SK-N-MC (cell line): ENCODE measurements around the gene DTYMK.

ENCODE experiments used
- DNase-seq: peaks from one replicate; pipeline ENCODE4 v3.0.0-alpha.2; 2011; ENCODE audit warnings: low read depth, low spot score
- H3K27ac ChIP-seq: fragments of 200-600 bp; sonication (generic); 2 replicates; pipeline ENCODE4 v1.5.1; 2016; ENCODE audit warnings: mixed run types
- H3K36me3 ChIP-seq: fragments of 200-600 bp; sonication (generic); 2 replicates; pipeline ENCODE4 v1.6.1; 2017; ENCODE audit warnings: antibody characterized with exemption, low read length, mixed read lengths; ENCODE audit not compliant: insufficient read depth
- H3K4me3 ChIP-seq: fragments of 200-600 bp; sonication (generic); 2 replicates; pipeline ENCODE4 v1.5.1; 2016
- H3K9ac ChIP-seq: fragments of 200-600 bp; sonication (generic); 2 replicates; pipeline ENCODE4 v1.8.0; 2017; ENCODE audit warnings: mixed run types, mixed read lengths; ENCODE audit not compliant: insufficient read length
- H3K9me3 ChIP-seq: fragments of 200-600 bp; sonication (generic); 2 replicates; pipeline ENCODE4 v1.6.1; 2017; ENCODE audit warnings: low read depth, mild to moderate bottlenecking, antibody characterized with exemption, low read length, moderate library complexity, mixed read lengths
- EZH2 ChIP-seq: fragments of 200-600 bp; sonication (generic); IDR thresholded peaks from one replicate; pipeline ENCODE4 v1.6.1; 2017; ENCODE audit warnings: antibody characterized with exemption
- FOXP2 ChIP-seq: optimal IDR thresholded peaks from 2 replicates; pipeline ENCODE3; 2011; ENCODE audit warnings: mild to moderate bottlenecking, moderate library complexity; ENCODE audit not compliant: insufficient read depth; ENCODE audit errors: extremely low read length, control extremely low read depth
- POLR2AphosphoS5 ChIP-seq: IDR thresholded peaks from 2 replicates; pipeline ENCODE4 v1.6.1; 2012; ENCODE audit warnings: mild to moderate bottlenecking, low read depth, low read length, borderline replicate concordance

DTYMK gene

DNA sequence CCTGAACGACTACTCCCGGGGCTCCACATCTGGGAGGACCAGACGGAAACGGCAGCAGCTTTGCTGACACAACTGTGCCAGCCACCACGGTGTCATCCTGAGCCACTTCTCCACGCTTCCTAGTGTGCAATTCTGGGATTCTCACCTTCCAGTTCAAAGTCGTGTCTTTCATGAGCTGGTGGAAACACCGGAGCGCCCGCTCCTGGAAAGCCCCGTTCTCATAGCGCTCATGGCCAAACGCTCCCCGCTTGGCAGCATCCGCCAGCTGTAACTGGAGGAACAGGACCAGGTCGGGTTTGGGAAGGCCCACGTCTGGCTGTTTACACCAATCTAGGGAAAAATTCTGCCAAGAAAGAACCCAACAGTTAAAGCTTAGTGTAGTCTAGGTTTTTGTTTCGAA lies 8.3 kb downstream of the DTYMK start:
- Histone ChIP-seq H3K4me3 (no peak overlapping the region), H3K27ac (no peak overlapping the region), H3K9ac (no peak overlapping the region), H3K36me3 (peaks cover 73% of the 10 kb centered on the region), H3K9me3 (no peaks in the 10 kb centered on the region)
- DNase-seq, result no peak
- no peak for TF ChIP-seq FOXP2
- TF ChIP-seq EZH2, result no peak
- TF ChIP-seq POLR2AphosphoS5, result no peak

- Histone ChIP-seq H3K9ac (no peak overlapping the region), H3K4me3 (no peak overlapping the region), H3K36me3 (peaks cover 64% of the 10 kb centered on the region), H3K27ac (no peak overlapping the region), H3K9me3 (no peaks in the 10 kb centered on the region)
- no peak for DNase-seq
- TF ChIP-seq EZH2 (no peak), FOXP2 (no peak), POLR2AphosphoS5 (no peak)
These were observed 9.2 kb downstream of the DTYMK start for GRCh38 chr2:241677392-241677791.

DNA sequence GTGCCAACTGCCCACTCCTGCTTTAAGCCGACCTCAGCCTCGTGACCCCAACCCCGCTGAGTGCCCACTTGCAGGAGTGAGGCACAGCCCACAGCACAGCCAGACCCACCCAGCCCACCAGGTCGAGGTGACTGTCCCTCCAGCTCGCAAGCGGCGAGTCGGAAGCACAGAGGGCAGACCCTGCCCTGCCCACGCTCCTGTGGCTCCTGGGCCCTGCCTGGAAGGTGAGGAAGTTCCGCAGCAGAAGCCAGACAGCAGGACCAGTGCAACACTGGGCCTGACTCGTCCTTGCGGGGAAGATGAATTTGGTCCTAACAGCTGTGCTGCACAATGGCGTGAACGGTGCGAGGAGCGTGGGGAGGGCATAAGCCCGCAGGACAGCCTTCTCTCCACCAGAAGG lies 9.9 kb downstream of the DTYMK start:
- Histone ChIP-seq H3K9ac (no peak overlapping the region), H3K27ac (no peak overlapping the region), H3K4me3 (no peak overlapping the region), H3K36me3 (peaks cover 57% of the 10 kb centered on the region), H3K9me3 (no peaks in the 10 kb centered on the region)
- no peak for DNase-seq
- TF ChIP-seq EZH2, result no peak
- TF ChIP-seq POLR2AphosphoS5, result no peak
- no peak for TF ChIP-seq FOXP2

- Histone ChIP-seq H3K4me3 (no peak overlapping the region), H3K9me3 (no peaks in the 10 kb centered on the region), H3K36me3 (peaks cover 49% of the 10 kb centered on the region), H3K27ac (no peak overlapping the region), H3K9ac (no peak overlapping the region)
- TF ChIP-seq POLR2AphosphoS5 (0 out of 2 replicates have a peak, but pooled peaks have one; percentile 5), EZH2 (no peak), FOXP2 (no peak)
- no peak for DNase-seq
These were observed 10.7 kb downstream of the DTYMK start for GRCh38 chr2:241675885-241676284.

GRCh38 chr2:241673797-241674725 lies 12.6 kb downstream of the DTYMK start:
- no peak overlapping the region for H3K4me3 ChIP-seq
- DNase-seq, result no peak
- peaks cover 36% of the 10 kb centered on the region; the same call in 1 of the 2 replicates for H3K36me3 ChIP-seq
- H3K27ac ChIP-seq, result peak overlapping the region; percentile 75
- no peaks in the 10 kb centered on the region for H3K9me3 ChIP-seq
- no peak overlapping the region for H3K9ac ChIP-seq
- TF ChIP-seq EZH2, result no peak
- no peak for TF ChIP-seq FOXP2
- no peak for TF ChIP-seq POLR2AphosphoS5

GRCh38 chr2:241673189-241673663 lies 13.4 kb downstream of the DTYMK start:
- Histone ChIP-seq H3K9ac (no peak overlapping the region), H3K9me3 (no peaks in the 10 kb centered on the region), H3K36me3 (peaks cover 31% of the 10 kb centered on the region; the same call in 1 of the 2 replicates), H3K4me3 (no peak overlapping the region), H3K27ac (peak overlapping the region; percentile 75)
- TF ChIP-seq POLR2AphosphoS5, result no peak
- no peak for TF ChIP-seq EZH2
- TF ChIP-seq FOXP2, result no peak
- DNase-seq, result no peak

DNA sequence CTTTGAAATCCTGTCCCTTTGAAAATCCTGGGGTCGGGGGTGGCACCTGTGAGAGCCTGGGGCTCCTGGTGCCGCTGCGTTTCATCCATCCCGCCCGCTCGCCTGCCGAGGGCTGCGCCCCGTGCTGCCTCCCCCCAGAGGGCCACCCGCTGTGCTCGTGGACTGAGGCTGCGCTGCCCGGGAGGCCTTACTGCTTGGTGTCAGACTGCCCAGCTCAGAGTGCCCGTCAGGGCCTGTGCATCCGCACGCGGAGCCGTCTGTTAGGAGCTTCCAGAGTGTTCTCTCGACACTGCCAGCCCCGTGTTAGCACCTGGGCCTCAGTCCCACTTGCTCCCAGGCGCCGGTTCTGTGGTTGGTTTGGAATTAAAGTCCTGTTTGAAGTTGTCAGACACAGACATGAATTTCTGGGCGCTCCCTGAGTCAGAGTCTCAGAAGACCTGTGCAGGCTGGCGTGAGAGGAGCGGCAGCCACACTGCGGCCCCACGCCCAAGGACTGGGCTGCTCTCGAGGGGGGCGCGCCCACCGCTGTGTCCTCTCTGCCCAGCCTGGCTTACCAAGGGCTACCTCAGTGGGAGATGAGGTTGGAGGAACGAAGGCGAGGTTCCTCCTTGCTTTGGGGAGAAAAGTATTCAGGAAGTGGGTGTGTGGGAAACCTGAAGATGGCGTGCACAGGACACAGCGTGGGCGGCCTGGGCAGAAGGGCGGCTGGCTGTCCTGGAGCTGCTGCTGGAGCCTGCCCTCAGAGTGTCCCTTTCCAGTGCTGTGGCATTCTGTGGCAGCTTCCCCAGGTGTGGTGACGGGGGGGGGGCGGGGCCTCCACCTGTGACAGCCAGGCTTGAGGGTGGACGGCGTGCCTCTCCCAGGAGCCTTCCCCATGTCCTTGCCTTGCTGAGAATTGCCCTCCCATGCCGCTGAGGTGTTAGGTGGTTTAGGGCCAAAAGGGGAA lies 14.1 kb downstream of the DTYMK start:
- H3K4me3 ChIP-seq, result no peak overlapping the region
- TF ChIP-seq EZH2 (no peak), POLR2AphosphoS5 (no peak), FOXP2 (no peak)
- H3K9ac ChIP-seq, result no peak overlapping the region
- peaks cover 24% of the 10 kb centered on the region; the same call in 1 of the 2 replicates for H3K36me3 ChIP-seq
- H3K27ac ChIP-seq, result no peak overlapping the region
- DNase-seq, result no peak
- H3K9me3 ChIP-seq, result no peaks in the 10 kb centered on the region
